ENCODE measurements around the gene RIPOR2.

RIPOR2 gene

DNA sequence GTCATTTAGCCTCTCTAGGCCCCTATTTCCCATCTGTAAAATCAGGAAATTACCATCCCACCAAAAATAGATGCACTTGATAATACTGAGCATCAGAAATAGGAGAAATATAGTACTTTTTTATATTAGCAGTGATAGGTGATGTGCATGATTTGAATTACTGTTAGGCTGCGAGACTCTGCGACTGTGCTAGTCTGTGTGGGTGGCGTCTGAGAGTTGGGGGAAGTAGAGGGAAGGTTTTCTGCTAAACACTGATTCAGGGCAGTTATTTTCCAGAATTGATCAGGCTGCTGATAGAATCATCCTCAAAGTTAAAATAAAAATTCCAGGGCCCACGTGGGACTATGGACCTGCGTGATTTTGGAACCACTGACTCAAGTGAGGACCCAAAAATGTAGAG is 76.6 kb downstream of the RIPOR2 start (continued):
- TF ChIP-seq, protein P1, sequence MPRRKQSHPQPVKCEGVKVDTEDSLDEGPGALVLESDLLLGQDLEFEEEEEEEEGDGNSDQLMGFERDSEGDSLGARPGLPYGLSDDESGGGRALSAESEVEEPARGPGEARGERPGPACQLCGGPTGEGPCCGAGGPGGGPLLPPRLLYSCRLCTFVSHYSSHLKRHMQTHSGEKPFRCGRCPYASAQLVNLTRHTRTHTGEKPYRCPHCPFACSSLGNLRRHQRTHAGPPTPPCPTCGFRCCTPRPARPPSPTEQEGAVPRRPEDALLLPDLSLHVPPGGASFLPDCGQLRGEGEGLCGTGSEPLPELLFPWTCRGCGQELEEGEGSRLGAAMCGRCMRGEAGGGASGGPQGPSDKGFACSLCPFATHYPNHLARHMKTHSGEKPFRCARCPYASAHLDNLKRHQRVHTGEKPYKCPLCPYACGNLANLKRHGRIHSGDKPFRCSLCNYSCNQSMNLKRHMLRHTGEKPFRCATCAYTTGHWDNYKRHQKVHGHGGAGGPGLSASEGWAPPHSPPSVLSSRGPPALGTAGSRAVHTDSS (tag by site-specific recombination; IDR thresholded peaks at IDR 0.05): no peak
- TF ChIP-seq ZNF544 (tag by site-specific recombination; IDR thresholded peaks at IDR 0.05) (no peak), ZNF19 (tag by site-specific recombination; IDR thresholded peaks at IDR 0.05; ENCODE audit: low read depth) (no peak), ZNF426 (tag by site-specific recombination; IDR thresholded peaks at IDR 0.05) (no peak), GLIS2 (tag by site-specific recombination; IDR thresholded peaks at IDR 0.05) (no peak), KLF9 (tag by site-specific recombination; IDR thresholded peaks at IDR 0.05; ENCODE audit: low read depth) (no peak), ZNF16 (tag by site-specific recombination; IDR thresholded peaks at IDR 0.05; ENCODE audit: low read depth) (no peak)
- TF ChIP-seq, protein P2, sequence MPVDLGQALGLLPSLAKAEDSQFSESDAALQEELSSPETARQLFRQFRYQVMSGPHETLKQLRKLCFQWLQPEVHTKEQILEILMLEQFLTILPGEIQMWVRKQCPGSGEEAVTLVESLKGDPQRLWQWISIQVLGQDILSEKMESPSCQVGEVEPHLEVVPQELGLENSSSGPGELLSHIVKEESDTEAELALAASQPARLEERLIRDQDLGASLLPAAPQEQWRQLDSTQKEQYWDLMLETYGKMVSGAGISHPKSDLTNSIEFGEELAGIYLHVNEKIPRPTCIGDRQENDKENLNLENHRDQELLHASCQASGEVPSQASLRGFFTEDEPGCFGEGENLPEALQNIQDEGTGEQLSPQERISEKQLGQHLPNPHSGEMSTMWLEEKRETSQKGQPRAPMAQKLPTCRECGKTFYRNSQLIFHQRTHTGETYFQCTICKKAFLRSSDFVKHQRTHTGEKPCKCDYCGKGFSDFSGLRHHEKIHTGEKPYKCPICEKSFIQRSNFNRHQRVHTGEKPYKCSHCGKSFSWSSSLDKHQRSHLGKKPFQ (tag by site-specific recombination; IDR thresholded peaks at IDR 0.05): no peak

DNA sequence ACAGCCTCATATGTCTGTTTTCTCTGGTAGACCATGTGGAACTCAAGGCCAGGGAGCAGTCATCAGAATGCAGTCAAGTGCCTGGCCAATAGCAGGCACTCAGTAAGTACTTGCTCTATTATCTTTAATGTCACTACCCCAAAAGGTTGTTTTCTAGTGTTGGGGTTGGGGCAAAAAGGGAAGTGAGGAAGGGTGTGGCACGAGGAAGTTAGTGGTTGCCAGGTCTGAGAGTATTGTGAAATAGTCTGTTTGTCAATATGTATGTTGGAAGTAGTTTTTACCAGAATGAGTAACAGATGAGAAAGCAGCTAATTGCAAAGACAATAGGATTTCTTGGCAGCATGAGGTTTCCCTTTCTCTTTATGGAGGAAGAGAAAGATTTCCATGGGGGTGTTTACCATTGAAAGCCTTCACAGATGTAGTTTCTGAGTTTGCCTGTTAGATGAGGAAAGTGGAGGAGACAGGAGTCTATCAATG is 77.5 kb downstream of the RIPOR2 start:
- Histone ChIP-seq H3K27ac (ENCODE audit: extremely low read depth, low read depth, low read length) (no peak overlapping the region), H3K36me3 (ENCODE audit: control insufficient read depth in 2 of 2, insufficient read depth in 1 of 2, low read length in 2 of 2) (no peaks in the 10 kb centered on the region), H3K9me3 (ENCODE audit: control insufficient read depth, insufficient read depth, low read depth, low read length) (no peaks in the 10 kb centered on the region), H3K4me3 (ENCODE audit: low read depth, low read length) (no peak overlapping the region), H3K4me1 (ENCODE audit: control insufficient read depth, insufficient read depth, low read length) (no peaks in the 10 kb centered on the region)
- POLR2A ChIA-PET: no interaction called here
- TF ChIP-seq KLF9 (tag by site-specific recombination; IDR thresholded peaks at IDR 0.05; ENCODE audit: low read depth) (no peak), ZFP69B (tag by site-specific recombination; IDR thresholded peaks at IDR 0.05) (no peak), GLIS1 (tag by site-specific recombination; IDR thresholded peaks at IDR 0.05) (no peak), ZNF221 (tag by site-specific recombination; IDR thresholded peaks at IDR 0.05; ENCODE audit: borderline replicate concordance) (no peak), ZNF48 (tag by site-specific recombination; IDR thresholded peaks at IDR 0.05) (no peak)
- TF ChIP-seq, protein P3, sequence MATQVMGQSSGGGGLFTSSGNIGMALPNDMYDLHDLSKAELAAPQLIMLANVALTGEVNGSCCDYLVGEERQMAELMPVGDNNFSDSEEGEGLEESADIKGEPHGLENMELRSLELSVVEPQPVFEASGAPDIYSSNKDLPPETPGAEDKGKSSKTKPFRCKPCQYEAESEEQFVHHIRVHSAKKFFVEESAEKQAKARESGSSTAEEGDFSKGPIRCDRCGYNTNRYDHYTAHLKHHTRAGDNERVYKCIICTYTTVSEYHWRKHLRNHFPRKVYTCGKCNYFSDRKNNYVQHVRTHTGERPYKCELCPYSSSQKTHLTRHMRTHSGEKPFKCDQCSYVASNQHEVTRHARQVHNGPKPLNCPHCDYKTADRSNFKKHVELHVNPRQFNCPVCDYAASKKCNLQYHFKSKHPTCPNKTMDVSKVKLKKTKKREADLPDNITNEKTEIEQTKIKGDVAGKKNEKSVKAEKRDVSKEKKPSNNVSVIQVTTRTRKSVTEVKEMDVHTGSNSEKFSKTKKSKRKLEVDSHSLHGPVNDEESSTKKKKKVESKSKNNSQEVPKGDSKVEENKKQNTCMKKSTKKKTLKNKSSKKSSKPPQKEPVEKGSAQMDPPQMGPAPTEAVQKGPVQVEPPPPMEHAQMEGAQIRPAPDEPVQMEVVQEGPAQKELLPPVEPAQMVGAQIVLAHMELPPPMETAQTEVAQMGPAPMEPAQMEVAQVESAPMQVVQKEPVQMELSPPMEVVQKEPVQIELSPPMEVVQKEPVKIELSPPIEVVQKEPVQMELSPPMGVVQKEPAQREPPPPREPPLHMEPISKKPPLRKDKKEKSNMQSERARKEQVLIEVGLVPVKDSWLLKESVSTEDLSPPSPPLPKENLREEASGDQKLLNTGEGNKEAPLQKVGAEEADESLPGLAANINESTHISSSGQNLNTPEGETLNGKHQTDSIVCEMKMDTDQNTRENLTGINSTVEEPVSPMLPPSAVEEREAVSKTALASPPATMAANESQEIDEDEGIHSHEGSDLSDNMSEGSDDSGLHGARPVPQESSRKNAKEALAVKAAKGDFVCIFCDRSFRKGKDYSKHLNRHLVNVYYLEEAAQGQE (tag by site-specific recombination; IDR thresholded peaks at IDR 0.05): no peak
- TF ChIP-seq, protein P4, sequence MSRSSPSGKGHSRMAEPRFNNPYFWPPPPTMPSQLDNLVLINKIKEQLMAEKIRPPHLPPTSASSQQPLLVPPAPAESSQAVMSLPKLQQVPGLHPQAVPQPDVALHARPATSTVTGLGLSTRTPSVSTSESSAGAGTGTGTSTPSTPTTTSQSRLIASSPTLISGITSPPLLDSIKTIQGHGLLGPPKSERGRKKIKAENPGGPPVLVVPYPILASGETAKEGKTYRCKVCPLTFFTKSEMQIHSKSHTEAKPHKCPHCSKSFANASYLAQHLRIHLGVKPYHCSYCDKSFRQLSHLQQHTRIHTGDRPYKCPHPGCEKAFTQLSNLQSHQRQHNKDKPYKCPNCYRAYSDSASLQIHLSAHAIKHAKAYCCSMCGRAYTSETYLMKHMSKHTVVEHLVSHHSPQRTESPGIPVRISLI (tag by site-specific recombination; IDR thresholded peaks at IDR 0.05): no peak
- CTCF ChIA-PET: interaction anchor here (0.6 to 7.6 kb wide), 6 partner anchors 76 to 1049 kb away, joined by 3 to 172 read pairs (median 4); no protein-coding TSS in a partner anchor

DNA sequence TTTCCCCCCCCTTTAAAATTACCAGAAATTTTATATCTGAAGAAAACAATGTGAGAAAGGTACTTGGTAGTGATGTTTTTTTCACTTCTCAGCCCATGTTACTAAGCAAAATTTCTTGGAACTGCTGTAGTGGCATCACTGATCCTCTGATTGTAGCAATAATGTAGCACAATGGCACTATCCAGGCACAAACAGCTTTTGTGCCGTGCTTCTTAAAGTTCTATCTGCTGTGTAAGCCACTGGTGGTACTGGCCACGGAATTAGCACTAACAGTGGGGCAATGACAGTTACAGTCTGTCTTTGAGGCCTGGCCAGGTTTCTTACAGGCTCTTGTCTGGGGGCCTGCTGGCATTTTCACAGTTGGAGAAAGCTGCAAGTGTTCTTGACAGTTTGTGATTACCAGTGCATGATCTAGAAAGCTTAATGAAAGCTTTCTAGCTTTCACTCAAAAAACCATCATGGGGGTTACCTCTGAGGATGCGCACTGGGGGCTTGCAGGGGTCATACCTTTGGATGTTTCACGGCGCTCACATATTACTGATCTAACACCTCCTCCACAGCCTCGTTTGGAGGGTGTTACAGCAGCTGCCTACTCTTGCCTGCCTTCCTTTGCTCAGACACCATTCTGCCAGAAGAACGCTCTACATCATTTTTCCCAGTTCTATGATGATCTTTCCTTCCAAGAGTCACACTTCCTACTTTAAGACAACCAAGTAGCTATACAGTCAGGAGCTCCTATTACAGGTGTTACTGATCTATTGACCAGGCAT is 78.7 kb downstream of the RIPOR2 start:
- Histone ChIP-seq H3K4me1 (ENCODE audit: control insufficient read depth, insufficient read depth, low read length) (no peaks in the 10 kb centered on the region), H3K27ac (ENCODE audit: extremely low read depth, low read depth, low read length) (no peak overlapping the region), H3K36me3 (ENCODE audit: control insufficient read depth in 2 of 2, insufficient read depth in 1 of 2, low read length in 2 of 2) (no peaks in the 10 kb centered on the region), H3K4me3 (ENCODE audit: low read depth, low read length) (no peak overlapping the region), H3K9me3 (ENCODE audit: control insufficient read depth, insufficient read depth, low read depth, low read length) (no peaks in the 10 kb centered on the region)
- ChIA-PET CTCF (interaction anchor here (0.5 to 7.6 kb wide), 29 partner anchors 9 to 1926 kb away, joined by 3 to 172 read pairs (median 5); no protein-coding TSS in a partner anchor), POLR2A (no interaction called here)
- no peak for TF ChIP-seq ZBTB7A (tag by site-specific recombination; IDR thresholded peaks at IDR 0.05; ENCODE audit: low read depth)
- no peak for TF ChIP-seq ZNF140 (tag by site-specific recombination; IDR thresholded peaks at IDR 0.05)
- TF ChIP-seq, protein P5, sequence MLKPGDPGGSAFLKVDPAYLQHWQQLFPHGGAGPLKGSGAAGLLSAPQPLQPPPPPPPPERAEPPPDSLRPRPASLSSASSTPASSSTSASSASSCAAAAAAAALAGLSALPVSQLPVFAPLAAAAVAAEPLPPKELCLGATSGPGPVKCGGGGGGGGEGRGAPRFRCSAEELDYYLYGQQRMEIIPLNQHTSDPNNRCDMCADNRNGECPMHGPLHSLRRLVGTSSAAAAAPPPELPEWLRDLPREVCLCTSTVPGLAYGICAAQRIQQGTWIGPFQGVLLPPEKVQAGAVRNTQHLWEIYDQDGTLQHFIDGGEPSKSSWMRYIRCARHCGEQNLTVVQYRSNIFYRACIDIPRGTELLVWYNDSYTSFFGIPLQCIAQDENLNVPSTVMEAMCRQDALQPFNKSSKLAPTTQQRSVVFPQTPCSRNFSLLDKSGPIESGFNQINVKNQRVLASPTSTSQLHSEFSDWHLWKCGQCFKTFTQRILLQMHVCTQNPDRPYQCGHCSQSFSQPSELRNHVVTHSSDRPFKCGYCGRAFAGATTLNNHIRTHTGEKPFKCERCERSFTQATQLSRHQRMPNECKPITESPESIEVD (tag by site-specific recombination; IDR thresholded peaks at IDR 0.05): no peak
- TF ChIP-seq ZNF416 (tag by site-specific recombination; IDR thresholded peaks at IDR 0.05): no peak
- TF ChIP-seq, protein P2 (tag by site-specific recombination; IDR thresholded peaks at IDR 0.05): no peak

Data from HEK293 (cell line).